ENCODE results near the gene RDH8.
"Not testable (repeated sequence)": the region's sequence is repeated elsewhere in the genome, so short reads cannot be mapped to it uniquely, and the experiment has no call there.

RDH8 gene

DNA sequence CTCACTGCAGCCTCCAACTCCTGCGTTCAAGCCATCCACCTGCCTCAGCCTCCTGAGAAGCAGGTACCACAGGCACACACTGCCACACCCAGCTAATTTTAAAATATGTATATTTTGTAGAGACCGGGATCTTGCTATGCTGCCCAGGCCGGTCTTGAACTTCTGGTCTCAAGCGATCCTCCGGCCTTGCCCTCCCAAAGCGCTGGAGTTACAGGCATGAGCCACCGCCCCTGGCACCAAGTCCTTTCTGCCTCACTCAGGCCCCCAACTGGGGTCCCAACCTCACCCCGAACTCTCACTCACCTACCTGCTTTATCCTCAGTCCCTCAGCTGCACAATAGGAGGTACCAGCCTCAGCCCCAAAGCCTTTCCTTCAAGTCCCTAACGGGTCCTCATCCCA lies 2.3 kb upstream of the RDH8 start:
- no peaks in the 10 kb centered on the region for H3K36me3 Mint-ChIP-seq
- H3K4me3 Mint-ChIP-seq = no peak overlapping the region
- no peak for DNase-seq
- H3K4me1 Mint-ChIP-seq = peaks cover 4% of the 10 kb centered on the region
- CTCF ChIA-PET = no interaction called here
- peaks cover 75% of the 10 kb centered on the region for H3K27me3 Mint-ChIP-seq
- H3K9me3 Mint-ChIP-seq = no peaks in the 10 kb centered on the region
- H3K27ac Mint-ChIP-seq = peak overlapping the region; percentile 50

DNA sequence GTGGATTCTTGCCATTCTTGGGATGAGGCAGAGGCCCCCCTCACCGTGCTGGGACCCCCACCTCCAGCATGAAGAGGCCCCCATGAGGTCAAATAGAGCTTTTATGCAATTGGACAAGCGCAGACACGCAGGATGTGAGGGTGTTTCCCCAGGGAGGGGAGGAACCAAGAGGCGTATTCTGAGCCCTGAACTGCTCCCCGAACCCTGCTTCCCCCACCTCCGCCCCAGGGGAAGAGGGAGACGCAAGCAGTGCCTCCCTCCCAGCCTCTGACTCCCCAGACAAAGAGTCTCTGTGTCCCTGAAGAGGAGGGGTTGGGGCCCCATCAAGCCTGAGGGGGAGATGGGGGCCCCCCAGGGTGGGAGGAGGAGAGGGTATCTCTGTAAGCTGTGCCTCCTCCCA lies 1.3 kb upstream of the RDH8 start:
- Mint-ChIP-seq H3K4me3 (no peak overlapping the region), H3K4me1 (peaks cover 4% of the 10 kb centered on the region), H3K9me3 (no peaks in the 10 kb centered on the region), H3K27me3 (peaks cover 67% of the 10 kb centered on the region), H3K36me3 (no peaks in the 10 kb centered on the region), H3K27ac (no peak overlapping the region)
- no peak for DNase-seq
- CTCF ChIA-PET = no interaction called here

DNA sequence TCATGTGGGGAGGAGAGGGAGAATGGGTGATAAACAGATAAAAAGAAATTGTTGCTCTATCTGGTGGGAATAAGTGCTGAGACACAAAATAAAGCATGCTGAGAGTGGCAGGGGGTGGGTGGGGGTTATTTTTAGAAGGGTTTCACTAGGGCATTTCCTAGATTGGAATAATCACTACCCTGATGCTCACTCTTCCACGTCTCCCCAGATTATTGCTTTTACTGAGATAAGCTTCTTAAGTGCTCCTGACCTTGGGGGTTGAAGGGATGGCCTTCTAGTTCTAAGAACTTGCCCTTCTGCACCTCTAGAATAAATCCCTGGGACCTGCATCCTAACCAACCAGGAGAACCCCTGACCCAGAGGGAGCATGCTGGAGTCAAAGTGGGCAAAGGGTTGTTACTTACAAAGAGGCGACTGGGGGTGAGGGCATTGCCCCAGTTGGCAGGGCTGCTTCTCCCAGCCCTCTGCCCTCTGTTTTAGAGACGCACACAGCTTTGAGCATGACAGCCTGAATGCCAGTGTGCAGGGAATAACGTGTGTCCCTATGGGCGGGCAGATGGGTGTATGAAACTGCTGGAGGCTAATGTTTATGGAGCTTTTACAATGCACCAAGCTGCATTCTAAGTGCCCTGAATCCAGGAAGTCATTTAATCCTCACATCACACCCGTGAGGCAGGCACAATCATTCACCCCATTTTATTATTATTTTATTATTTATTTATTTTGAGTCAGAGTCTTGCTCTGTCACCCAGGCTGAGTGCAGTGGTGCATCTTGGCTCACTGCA lies 743 bp downstream of the RDH8 start:
- no peak overlapping the region for H3K27ac Mint-ChIP-seq
- H3K36me3 Mint-ChIP-seq = no peaks in the 10 kb centered on the region
- peaks cover 4% of the 10 kb centered on the region for H3K4me1 Mint-ChIP-seq
- H3K4me3 Mint-ChIP-seq = no peak overlapping the region
- H3K27me3 Mint-ChIP-seq = peaks cover 48% of the 10 kb centered on the region
- no peaks in the 10 kb centered on the region for H3K9me3 Mint-ChIP-seq
- CTCF ChIA-PET = no interaction called here
- DNase-seq = no peak

DNA sequence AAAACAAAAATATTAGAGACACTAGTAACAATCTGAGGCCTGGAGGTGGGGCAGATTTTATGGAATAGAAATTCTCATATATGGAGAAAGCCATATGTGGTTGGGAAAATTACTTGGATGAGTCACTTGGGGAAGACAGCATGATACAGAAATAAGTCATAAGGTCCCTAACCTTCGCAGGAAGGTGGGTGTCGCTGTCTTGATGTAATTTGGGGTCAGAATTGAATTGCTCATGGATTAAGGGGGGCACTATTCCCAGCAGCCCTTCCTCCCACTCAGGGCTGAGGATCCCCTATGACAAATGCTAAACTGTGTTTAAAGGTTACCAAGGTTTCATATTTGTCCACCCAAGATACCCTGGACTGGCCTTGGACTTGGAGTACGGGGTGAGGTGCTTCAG lies 5.0 kb downstream of the RDH8 start:
- Mint-ChIP-seq H3K4me3 (no peak overlapping the region), H3K36me3 (no peaks in the 10 kb centered on the region), H3K27ac (no peak overlapping the region)

DNA sequence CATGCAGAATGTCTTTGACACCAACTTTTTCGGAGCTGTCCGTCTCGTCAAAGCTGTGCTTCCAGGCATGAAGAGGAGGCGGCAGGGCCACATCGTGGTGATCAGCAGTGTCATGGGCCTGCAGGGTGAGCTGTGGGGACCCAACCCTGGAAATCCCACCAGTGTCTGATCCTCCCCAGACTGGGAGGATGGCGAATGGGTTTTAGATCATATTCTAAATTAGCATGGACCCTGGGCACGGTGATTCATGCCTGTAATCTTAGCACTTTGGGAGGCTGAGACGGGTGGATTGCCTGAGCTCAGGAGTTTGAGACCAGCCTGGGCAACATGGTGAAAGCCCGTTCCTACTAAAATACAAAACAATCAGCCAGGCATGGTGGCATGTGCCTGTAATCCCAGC lies 5.5 kb downstream of the RDH8 start:
- H3K9me3 Mint-ChIP-seq = no peaks in the 10 kb centered on the region
- no peak overlapping the region for H3K4me3 Mint-ChIP-seq
- no peaks in the 10 kb centered on the region for H3K4me1 Mint-ChIP-seq
- DNase-seq = no peak
- CTCF ChIA-PET = no interaction called here
- no peaks in the 10 kb centered on the region for H3K36me3 Mint-ChIP-seq
- no peak overlapping the region for H3K27ac Mint-ChIP-seq
- peaks cover 11% of the 10 kb centered on the region for H3K27me3 Mint-ChIP-seq

More for the DNA sequence above, 5.0 kb downstream of the RDH8 start:
- no peaks in the 10 kb centered on the region for H3K9me3 Mint-ChIP-seq
- CTCF ChIA-PET = interaction anchor here (1.5 kb wide), 1 partner anchor 9 kb away, joined by 5 read pairs; no protein-coding TSS in a partner anchor
- DNase-seq = no peak
- no peaks in the 10 kb centered on the region for H3K4me1 Mint-ChIP-seq
- H3K27me3 Mint-ChIP-seq = peaks cover 16% of the 10 kb centered on the region

DNA sequence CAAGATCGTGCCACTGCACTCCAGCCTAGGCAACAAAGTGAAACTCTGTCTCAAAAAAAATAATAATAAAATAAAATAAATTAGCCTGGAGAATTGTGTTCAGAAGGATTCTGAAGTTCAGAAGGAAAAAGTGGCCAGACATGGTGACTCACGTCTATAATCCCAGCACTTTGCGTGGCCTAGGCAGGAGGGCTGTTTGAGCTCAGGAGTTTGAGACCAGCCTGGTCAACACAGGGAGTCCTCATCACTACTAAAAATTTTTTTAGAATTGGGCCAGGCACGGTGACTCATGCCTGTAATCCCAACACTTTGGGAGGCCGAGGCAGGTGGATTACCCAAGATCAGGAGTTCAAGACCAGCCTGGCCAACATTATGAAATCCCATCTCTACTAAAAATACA lies 6.0 kb downstream of the RDH8 start:
- DNase-seq = no peak
- Mint-ChIP-seq H3K9me3 (no peaks in the 10 kb centered on the region), H3K4me1 (no peaks in the 10 kb centered on the region), H3K27ac (no peak overlapping the region), H3K36me3 (no peaks in the 10 kb centered on the region), H3K27me3 (peaks cover 8% of the 10 kb centered on the region), H3K4me3 (no peak overlapping the region)
- CTCF ChIA-PET = no interaction called here

DNA sequence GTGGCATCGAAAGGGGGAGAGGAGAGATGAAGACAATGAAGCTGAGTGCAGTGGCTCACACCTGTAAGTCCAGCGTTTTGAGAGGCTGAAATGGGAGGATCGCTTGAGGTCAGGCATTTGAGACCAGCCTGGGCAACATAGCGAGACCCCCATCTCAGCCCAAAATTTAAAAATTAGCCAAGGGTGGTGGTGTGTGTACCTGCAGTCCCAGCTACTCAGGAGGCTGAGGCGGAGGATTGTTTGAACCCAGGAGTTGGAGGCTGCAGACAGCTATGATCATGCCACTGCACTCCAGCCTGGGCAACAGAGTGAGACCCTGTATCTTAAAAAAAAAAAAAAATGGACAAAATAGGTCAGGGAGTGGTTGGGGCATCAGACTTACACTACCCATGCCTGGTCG lies 7.6 kb downstream of the RDH8 start:
- Mint-ChIP-seq H3K27me3 (peaks cover 8% of the 10 kb centered on the region), H3K4me1 (no peaks in the 10 kb centered on the region), H3K9me3 (no peaks in the 10 kb centered on the region), H3K4me3 (no peak overlapping the region), H3K27ac (no peak overlapping the region), H3K36me3 (no peaks in the 10 kb centered on the region)
- CTCF ChIA-PET = no interaction called here
- DNase-seq = no peak

DNA sequence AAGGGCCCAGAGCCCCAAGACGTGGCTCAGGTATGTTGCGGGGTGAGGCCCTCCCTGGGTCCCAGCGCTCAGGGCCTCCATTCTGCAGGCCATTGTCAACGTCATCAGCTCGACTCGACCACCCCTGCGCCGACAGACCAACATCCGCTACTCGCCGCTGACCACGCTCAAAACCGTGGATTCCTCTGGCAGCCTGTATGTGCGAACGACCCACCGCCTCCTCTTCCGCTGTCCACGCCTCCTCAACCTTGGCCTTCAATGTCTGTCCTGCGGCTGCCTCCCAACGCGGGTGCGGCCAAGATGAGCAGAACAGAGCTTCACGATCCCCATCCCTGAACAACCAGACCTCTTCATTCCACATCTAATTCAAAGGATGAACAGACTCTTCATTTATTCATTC lies 8.2 kb downstream of the RDH8 start:
- H3K9me3 Mint-ChIP-seq = no peaks in the 10 kb centered on the region
- no peak overlapping the region for H3K27ac Mint-ChIP-seq

DNA sequence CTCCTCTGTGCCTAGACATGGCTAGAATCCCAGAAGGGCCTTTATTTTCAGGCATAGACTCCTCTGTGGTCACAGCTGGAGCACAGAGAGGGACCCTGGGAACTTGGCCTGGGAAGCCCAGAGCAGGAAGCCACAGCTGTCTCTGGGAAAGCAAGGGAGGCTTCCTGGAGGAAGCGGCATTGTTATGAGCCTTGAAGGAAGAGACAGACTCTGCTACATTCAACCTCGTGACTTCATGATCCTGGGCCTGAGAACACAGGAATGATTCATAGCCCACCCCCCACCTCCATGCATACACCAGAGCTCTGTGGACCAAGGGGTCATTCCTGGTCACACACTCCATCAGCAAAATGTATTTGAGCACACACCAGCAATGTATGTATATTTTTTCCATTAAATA lies 8.6 kb downstream of the RDH8 start:
- Mint-ChIP-seq H3K9me3 (no peaks in the 10 kb centered on the region), H3K36me3 (no peaks in the 10 kb centered on the region), H3K27ac (no peak overlapping the region), H3K4me3 (no peak overlapping the region), H3K4me1 (no peaks in the 10 kb centered on the region), H3K27me3 (peaks cover 8% of the 10 kb centered on the region)
- CTCF ChIA-PET = no interaction called here
- no peak for DNase-seq

More for the DNA sequence above, 8.2 kb downstream of the RDH8 start:
- no peak for DNase-seq
- Mint-ChIP-seq H3K4me3 (no peak overlapping the region), H3K27me3 (peaks cover 8% of the 10 kb centered on the region), H3K36me3 (no peaks in the 10 kb centered on the region), H3K4me1 (no peaks in the 10 kb centered on the region)
- CTCF ChIA-PET = no interaction called here

DNA sequence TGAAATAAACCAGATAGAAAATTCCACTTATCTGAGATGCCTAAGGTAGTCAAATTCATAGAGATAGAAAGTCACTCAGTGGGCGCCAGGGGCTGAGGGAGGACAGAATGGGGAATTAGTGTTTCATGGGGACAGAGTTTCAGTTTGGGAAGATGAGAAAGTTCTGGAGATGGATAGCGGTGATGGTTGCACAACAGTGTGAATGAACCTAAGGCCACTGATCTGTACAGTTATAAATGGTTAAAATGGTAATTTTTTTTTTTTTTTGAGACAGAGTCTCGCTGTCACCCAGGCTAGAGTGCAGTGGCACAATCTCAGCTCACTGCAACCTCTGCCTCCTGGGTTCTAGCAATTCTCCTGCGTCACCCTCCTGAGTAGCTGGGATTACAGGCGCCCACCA lies 9.8 kb downstream of the RDH8 start:
- H3K9me3 Mint-ChIP-seq, H3K4me3 Mint-ChIP-seq, DNase-seq, CTCF ChIA-PET, H3K27ac Mint-ChIP-seq, H3K27me3 Mint-ChIP-seq, H3K4me1 Mint-ChIP-seq, H3K36me3 Mint-ChIP-seq: not testable (repeated sequence)

DNA sequence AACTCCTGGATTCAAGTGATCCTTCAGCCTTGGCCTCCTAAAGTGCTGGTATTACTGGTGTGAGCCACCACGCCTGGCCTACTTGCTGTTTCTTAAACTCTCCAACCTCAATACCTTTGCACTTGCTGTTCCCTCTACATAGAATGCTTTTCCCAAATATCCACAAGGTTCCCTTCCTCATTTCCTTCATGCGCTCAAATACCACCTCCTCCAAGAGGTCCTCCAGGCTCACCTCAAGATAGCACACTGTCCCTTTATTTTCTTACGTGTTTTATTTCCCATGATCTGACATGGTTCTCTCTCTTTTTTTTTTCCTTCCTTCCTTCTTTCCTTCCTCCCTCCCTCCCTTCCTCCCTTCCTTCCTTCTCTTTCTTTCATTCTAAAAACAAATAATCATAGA lies 13.5 kb downstream of the RDH8 start:
- CTCF ChIA-PET = interaction anchor here (0.6 to 3.7 kb wide), 7 partner anchors 9 to 384 kb away, joined by 3 to 66 read pairs (median 5); no protein-coding TSS in a partner anchor
- Mint-ChIP-seq H3K27ac (no peak overlapping the region), H3K36me3 (no peaks in the 10 kb centered on the region), H3K9me3 (no peaks in the 10 kb centered on the region), H3K27me3 (no peaks in the 10 kb centered on the region), H3K4me1 (no peaks in the 10 kb centered on the region), H3K4me3 (no peak overlapping the region)
- no peak for DNase-seq

DNA sequence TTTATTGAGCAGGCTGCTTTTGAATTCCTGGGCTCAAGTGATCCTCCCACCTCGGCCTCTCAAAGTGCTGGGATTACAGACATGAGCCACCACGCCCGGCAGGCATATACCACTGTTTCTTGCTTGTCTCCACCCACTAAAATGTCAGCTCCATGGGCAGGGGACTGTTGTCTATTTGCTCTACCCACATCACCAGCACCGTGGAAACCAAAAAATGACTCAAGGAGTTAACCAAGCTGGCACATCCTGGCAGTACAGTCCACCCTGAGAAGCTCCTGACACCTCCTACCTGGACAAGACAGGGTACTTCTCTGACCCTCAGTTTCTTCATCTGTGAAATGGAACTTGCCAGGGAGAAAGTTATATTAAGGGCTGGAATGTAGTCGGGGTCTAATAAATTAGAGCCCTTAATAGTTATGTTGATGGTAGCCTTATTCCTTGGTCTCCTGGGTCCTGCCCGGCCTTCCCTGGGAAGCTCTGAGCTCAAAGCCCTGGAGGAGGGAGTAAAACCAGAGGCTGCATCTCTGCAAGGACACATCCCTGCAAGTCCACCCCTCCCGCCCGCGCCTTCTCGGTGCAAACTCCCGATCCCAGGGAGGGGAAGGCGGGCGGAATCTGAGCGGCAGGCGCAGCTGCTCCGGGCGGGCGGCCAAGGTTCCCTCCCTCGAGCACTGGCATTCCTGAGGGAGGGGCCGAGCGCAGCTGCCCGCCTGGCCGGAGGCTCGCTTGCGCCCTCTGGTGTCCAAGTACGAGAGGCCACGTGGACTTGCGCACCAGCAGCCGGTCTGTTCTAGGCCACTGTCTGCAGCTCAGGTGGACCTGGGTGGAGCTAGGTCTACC lies 14.1 kb downstream of the RDH8 start:
- no peaks in the 10 kb centered on the region for H3K4me1 Mint-ChIP-seq
- no peaks in the 10 kb centered on the region for H3K36me3 Mint-ChIP-seq
- DNase-seq = peak; percentile 85
- CTCF ChIA-PET = interaction anchor here (0.6 to 3.7 kb wide), 9 partner anchors 10 to 384 kb away, joined by 3 to 66 read pairs (median 4); no protein-coding TSS in a partner anchor
- no peak overlapping the region for H3K4me3 Mint-ChIP-seq
- no peak overlapping the region for H3K27ac Mint-ChIP-seq
- H3K9me3 Mint-ChIP-seq = no peaks in the 10 kb centered on the region
- H3K27me3 Mint-ChIP-seq = no peaks in the 10 kb centered on the region

DNA sequence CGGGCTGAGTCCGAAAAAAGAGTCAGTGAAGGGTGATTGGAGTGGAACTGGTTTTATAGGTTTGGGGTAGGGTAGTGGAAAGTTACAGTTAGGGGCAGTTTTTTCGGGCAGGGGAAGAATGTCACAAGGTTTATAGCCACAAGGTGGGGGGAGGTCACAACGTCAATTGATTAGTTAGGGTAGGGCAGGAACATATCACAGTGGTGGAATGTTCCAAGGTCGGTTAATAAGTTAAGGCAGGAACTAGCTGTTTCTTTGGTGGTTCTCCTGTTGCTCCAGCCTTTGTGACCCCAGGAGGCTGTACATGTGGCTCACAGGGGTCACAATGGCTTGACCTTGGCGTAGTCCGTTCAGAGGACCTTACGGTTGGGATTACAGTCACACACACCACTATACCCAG lies 20.3 kb downstream of the RDH8 start:
- Mint-ChIP-seq H3K9me3 (no peaks in the 10 kb centered on the region), H3K36me3 (no peaks in the 10 kb centered on the region), H3K27me3 (peaks cover 34% of the 10 kb centered on the region), H3K4me1 (no peaks in the 10 kb centered on the region), H3K27ac (no peak overlapping the region), H3K4me3 (no peak overlapping the region)
- no peak for DNase-seq
- CTCF ChIA-PET = no interaction called here

DNA sequence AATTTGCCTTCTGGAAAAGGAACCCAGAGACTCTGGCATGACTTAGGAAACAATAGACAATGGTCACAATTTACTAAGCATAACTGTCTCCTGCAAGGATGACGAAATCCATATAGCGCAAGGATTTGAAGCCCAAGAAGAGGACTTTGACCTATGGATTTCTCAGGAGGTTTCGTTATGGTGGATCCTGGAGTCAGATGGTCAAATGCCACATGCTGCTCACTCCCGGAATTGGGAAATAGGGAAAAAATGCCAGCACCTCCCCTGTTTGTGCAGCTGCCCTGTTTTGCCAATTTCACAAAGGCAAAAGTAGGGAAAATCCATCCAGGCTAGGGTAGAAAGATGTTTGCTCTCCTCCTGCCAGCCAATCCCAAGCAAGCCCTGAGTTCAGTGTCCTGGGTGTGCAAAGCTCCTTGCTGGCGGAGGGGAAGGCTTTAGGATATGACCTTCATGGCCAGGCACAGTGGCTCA lies 23.4 kb downstream of the RDH8 start:
- H3K9me3 Mint-ChIP-seq = no peaks in the 10 kb centered on the region
- CTCF ChIA-PET = interaction anchor here (1.0 kb wide), 1 partner anchor 49 kb away, joined by 3 read pairs; no protein-coding TSS in a partner anchor
- H3K4me1 Mint-ChIP-seq = no peaks in the 10 kb centered on the region
- H3K4me3 Mint-ChIP-seq = no peak overlapping the region
- H3K27ac Mint-ChIP-seq = no peak overlapping the region
- DNase-seq = no peak
- H3K27me3 Mint-ChIP-seq = peaks cover 50% of the 10 kb centered on the region
- H3K36me3 Mint-ChIP-seq = no peaks in the 10 kb centered on the region

DNA sequence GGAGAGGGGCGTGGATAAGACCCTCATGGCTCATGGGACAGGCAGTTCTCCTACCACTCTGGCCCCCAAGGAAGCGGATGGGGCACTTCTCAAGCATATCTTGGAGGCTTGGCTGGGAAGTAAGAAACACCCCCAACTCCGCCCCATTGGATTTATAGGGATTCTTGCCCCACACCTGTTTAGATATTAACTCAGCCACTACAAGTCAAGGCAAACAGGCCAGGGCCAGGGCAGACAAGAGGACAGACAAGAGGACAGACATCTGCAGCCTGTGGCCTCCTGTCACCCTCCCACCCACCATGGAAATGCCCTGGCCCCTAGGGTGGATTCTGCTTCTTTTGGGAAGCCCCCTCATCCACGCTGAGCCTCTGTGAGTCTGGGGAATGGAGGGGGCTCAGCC lies 24.1 kb downstream of the RDH8 start:
- H3K4me3 Mint-ChIP-seq = no peak overlapping the region
- DNase-seq = no peak
- peaks cover 55% of the 10 kb centered on the region for H3K27me3 Mint-ChIP-seq
- no peak overlapping the region for H3K27ac Mint-ChIP-seq
- CTCF ChIA-PET = interaction anchor here (0.6 to 1.0 kb wide), 2 partner anchors 12 to 50 kb away, joined by 3 to 4 read pairs; no protein-coding TSS in a partner anchor
- no peaks in the 10 kb centered on the region for H3K36me3 Mint-ChIP-seq
- no peaks in the 10 kb centered on the region for H3K4me1 Mint-ChIP-seq
- no peaks in the 10 kb centered on the region for H3K9me3 Mint-ChIP-seq

Data from activated naive CD4-positive, alpha-beta T cell treated with anti-CD3 and anti-CD28 coated beads, Interleukin-2, amount 10 ng/mL, durations not matched to agents 7 days and 5 days (primary cell).